GM19463 (cell line): Measurements from ENCODE around the gene BMPER.

Experiments used
- ATAC-seq: cut with Tn5 transposase; IDR thresholded peaks from one replicate; pipeline ENCODE4 v1.9.1; 2021; ENCODE audit warnings: mild to moderate bottlenecking, moderate library complexity; ENCODE audit not compliant: unreplicated experiment

BMPER gene

GRCh38 chr7:34059136-34059828 lies 153.9 kb downstream of the BMPER start:
- no peak for ATAC-seq

- no peak for ATAC-seq
Observed at GRCh38 chr7:34060196-34060947, 155.0 kb downstream of the BMPER start.

- no peak for ATAC-seq
Observed at GRCh38 chr7:34061149-34061548, 155.8 kb downstream of the BMPER start.

- ATAC-seq = no peak
Observed at GRCh38 chr7:34062341-34062740, 157.0 kb downstream of the BMPER start.

GRCh38 chr7:34062826-34063225 lies 157.5 kb downstream of the BMPER start:
- ATAC-seq = no peak

GRCh38 chr7:34064519-34065158 lies 159.3 kb downstream of the BMPER start:
- no peak for ATAC-seq

- no peak for ATAC-seq
Observed at GRCh38 chr7:34066411-34066810, 161.1 kb downstream of the BMPER start.

- ATAC-seq = no peak
Observed at GRCh38 chr7:34067005-34067778, 161.9 kb downstream of the BMPER start.

GRCh38 chr7:34069676-34070075 lies 164.3 kb downstream of the BMPER start:
- no peak for ATAC-seq

GRCh38 chr7:34070511-34071323 lies 165.4 kb downstream of the BMPER start:
- ATAC-seq = no peak

GRCh38 chr7:34073676-34074075 lies 168.3 kb downstream of the BMPER start:
- ATAC-seq = no peak

- no peak for ATAC-seq
Observed at GRCh38 chr7:34074421-34074820, 169.1 kb downstream of the BMPER start.

GRCh38 chr7:34075523-34076370 lies 170.4 kb downstream of the BMPER start:
- ATAC-seq = no peak

- no peak for ATAC-seq
Observed at GRCh38 chr7:34077168-34077567, 171.8 kb downstream of the BMPER start.

- no peak for ATAC-seq
Observed at GRCh38 chr7:34078864-34079263, 173.5 kb downstream of the BMPER start.

- ATAC-seq = no peak
Observed at GRCh38 chr7:34080513-34080912, 175.2 kb downstream of the BMPER start.

GRCh38 chr7:34081935-34082334 lies 176.6 kb downstream of the BMPER start:
- no peak for ATAC-seq

GRCh38 chr7:34083440-34083839 lies 178.1 kb downstream of the BMPER start:
- ATAC-seq = no peak

- no peak for ATAC-seq
Observed at GRCh38 chr7:34084651-34085050, 179.3 kb downstream of the BMPER start.
